HG03066 (cell line): ENCODE data around the gene ZNF557.

ENCODE experiments used
- ATAC-seq: cut with Tn5 transposase; IDR thresholded peaks from one replicate; pipeline ENCODE4 v1.9.1; 2021; ENCODE audit warnings: low read depth; ENCODE audit not compliant: unreplicated experiment

The ZNF557 gene

GRCh38 chr19:7122701-7123100, 53.2 kb downstream of the ZNF557 start:
- ATAC-seq = no peak

GRCh38 chr19:7124782-7125181, 55.3 kb downstream of the ZNF557 start:
- no peak for ATAC-seq

GRCh38 chr19:7125221-7125620, 55.7 kb downstream of the ZNF557 start:
- no peak for ATAC-seq

GRCh38 chr19:7126132-7126531, 56.6 kb downstream of the ZNF557 start:
- ATAC-seq = no peak

- no peak for ATAC-seq
Measured at GRCh38 chr19:7130043-7130442, 60.5 kb downstream of the ZNF557 start.

GRCh38 chr19:7132054-7132453, 62.6 kb downstream of the ZNF557 start:
- ATAC-seq = no peak

GRCh38 chr19:7137120-7137519, 67.6 kb downstream of the ZNF557 start:
- no peak for ATAC-seq
